Stimulated activated CD4-positive, alpha-beta T cell treated with anti-CD3 and anti-CD28 coated beads, Interleukin-4, amount 100 ng/mL, for 4 hours (primary cell): ENCODE results near the gene TMEM145.
"Not testable (repeated sequence)": the region's sequence is repeated elsewhere in the genome, so short reads cannot be mapped to it uniquely, and the experiment has no call there.

Source experiments
- DNase-seq, 2 experiments: peaks; one replicate each; pipeline ENCODE4 v3.0.0-alpha.2; 2020

The TMEM145 gene

DNA sequence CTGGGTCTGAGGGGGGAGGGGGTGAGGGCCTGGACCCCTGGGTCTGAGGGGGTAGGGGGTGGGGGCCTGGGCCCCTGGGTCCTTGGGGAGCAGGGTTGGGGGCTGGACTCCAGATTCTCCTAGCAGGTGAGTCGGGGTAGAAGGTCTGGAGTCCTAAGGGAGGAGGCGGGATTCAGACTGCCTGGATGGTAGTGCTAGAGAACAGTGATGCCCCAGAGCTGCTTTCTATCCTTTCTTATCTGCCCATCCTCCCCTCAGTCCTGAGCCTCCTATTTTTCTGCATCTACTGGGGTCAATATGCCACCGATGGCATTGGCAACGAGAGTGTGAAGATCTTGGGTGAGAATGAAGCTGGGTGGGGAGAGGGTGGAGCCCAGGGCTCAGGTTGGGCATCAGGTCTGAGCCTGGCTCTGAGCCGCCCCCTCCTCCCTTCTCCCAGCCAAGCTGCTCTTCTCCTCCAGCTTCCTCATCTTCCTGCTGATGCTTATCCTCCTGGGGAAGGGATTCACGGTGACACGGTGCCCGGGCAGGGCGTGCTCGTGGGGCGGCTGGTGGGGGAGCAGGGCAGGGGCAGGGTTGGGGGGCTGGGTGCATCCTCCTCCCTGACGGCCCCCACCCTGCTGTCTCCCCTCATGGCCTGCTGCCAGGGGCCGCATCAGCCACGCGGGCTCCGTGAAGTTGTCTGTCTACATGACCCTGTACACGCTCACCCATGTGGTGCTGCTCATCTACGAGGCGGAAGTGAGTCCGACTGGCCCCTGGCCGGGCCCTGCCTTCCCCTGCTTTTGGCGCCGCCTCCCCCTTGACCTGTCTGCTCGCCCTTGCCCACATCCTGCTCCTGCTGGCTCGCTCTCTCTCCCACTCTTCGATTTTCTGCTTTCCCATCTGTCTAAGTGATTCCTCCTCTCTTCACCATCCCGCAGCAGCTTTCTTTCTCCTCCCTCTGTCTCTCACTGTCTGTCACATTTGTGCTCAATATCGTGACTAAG lies 3.4 kb downstream of the TMEM145 start:
- no peak for DNase-seq

DNA sequence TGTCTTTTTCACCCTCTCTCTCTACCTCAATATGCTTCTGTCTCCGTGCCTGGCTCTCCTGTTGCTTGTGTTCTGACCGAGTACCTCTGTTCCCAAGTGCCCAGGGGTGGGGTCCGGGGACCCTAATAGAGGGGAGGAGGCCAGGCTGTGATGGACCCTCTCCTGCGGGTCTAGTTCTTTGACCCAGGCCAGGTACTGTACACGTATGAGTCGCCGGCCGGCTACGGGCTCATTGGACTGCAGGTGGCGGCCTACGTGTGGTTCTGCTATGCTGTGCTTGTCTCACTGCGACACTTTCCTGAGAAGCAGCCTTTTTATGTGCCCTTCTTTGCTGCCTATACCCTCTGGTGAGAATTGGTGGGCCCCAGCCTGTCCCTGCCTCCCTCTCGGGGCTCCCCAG lies 4.4 kb downstream of the TMEM145 start:
- no peak for DNase-seq

DNA sequence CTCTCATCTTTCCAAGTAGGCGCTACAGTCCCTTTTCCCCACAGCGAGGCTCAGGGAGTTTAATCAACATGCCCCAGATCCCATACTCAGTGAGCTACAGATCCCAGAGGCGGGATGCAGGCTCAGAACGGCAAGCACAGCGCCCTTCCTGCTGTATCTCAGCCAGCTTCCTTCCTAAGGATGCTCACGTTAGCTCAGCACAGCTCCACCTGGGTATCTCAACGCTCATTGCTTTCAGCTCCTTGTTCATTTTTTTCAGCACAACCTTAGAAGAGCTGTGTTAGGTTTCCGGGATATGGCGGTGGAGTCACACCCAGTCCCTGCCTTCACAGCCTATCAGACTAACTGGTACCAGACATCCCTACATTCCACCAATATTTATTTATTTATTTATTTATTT lies 9.2 kb downstream of the TMEM145 start:
- no peak for DNase-seq

DNA sequence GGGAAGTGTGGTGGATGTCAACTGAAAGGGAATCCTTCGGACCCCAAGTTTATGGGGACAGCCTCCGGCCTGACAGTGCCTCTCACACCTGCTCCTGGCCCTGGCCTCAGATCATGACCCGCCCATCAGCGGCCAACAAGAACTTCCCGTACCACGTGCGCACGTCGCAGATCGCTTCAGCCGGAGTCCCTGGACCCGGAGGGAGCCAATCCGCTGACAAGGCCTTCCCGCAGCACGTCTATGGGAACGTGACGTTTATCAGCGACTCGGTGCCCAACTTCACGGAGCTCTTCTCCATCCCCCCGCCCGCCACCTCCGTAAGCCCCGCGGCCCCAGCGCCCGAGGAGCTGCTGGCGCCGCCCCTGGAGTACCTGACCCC lies 10.4 kb downstream of the TMEM145 start:
- DNase-seq: no peak

DNA sequence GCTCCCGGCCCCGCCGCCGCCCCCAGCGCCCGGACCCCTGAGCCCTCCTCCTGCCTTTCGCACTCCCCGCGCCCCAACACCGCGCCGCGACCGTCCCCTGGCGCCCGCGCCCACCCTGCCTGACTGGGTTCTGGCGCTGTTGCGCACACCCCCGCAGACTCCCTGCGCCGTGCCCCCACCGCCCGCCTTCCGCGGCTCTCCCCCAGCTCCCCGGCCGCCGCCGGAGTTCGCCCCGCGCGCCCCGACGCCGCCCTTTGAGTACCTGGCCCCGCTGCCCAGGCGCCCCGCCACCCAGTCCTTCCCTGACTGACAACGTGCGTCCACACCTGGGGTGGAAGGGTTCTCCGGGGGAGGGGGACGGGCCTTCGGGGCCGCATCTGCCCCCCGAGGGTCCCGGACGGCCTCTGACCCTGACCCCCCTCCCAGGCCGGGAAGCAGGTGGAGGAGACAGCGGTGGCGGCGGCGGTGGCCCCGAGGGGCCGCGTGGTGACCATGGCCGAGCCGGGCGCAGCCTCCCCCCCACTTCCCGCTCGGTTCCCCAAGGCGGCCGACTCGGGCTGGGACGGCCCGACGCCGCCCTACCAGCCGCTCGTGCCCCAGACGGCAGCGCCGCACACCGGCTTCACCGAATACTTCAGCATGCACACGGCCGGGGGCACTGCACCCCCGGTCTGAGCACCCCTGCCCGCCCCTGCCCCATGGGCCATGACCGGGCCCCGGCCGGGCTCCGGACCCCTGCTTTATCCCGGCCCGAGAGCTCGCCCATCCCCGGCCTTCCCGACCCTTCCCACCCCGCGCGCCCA lies 10.9 kb downstream of the TMEM145 start:
- DNase-seq: peak in 1 of 2 experiments; percentile 8

DNA sequence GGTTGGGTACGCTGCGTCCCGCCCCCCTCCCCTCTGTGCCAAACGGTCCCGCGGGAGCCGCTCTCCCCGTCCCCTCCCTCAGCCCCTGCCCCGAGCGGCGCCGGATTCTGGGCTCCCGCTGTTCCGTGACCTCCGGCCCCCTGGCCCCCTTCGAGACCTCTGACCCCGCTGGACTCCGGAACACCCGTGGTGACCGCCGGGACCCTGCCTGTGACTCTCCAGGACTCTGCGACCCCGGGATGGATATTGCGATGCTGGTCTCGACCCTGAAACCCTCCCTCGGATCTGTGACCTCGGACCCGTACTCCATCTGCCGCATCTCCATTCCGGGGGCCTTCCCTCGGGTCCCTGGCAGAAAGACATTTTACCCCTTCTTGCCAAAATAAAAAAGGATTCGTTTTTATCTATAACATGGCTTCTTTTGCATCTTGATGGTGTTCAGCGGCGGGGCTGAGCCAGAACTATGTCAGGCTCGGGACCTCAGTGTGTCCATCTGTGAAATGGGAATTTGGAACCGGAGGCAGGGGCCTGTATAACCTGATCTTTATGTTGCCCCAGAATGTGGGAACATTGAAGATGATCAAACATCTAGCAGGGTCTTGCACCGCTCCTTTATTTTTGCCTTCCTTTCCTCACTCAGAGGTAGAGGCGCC lies 11.7 kb downstream of the TMEM145 start:
- DNase-seq: peak in 1 of 2 experiments; percentile 7

DNA sequence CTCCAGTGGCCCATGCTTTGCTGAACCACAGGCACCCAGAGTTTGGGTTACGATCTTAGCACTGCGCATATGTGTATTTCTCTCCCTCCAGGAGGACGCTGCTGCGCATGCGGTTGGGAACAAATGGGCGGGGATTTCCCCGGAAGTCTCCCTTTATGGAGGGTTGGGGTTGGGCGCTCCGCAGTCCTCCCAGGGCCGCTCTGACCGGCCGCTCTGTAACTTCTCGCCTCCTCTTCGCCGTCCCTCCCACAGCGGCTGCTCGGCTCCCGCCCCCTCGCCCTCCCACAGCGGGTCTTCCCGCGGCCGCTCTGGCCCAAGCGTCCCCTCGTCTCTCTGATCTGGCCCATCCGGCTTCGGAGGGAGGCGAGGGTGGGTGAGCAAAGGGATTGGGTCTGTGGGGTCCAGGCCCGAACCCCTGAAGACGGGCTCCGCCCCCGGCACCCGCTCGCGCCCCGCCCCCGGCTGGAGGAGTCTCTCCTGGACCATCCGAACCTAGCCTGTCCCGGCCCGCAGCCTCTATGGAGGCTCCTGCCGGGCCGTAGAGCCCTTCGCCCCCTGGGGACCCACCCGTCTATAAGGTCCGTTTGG lies 12.3 kb downstream of the TMEM145 start, which contains the start of gene MEGF8:
TSS of gene MEGF8 (plus strand) at position 328 of the 588 bp plus-strand sequence. CDS start 609 bp downstream, outside the sequence.
- DNase-seq: peak; percentile 94 to 98

DNA sequence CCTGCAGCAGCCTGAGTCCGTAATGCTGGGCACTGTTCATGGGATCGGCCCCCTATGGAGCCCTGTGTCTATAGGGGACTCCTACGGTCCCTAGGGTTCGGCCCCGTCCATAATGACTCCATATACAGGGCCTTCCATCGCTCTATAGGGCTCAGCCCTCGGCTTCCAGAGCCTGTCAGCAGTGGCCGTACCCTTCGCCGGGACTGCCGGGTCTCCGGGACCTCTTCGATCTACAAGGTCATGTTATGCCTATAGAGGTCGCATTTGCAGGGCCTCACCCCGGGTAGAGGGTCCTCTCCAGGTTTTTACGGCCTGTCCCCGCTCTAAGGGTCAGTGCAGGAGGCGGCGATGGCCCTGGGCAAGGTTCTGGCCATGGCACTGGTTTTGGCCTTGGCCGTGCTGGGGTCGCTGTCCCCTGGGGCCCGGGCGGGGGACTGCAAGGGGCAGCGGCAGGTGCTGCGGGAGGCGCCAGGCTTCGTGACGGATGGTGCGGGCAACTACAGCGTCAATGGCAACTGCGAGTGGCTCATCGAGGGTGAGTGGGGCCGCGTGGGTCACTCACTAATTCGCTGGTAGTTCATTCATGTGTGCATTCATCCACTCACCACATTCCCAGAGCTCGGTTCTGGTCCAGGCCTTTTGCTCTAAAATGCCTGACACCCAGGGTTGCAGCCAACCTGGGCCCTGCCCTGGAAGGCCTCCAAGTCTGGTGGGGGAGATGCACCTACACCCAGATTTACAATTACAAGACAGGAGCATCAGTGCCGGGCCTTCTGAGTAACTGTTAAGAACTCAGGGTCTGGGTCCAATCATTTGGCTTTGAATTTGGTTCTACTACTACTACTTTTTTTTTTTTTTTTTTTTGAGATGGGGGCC lies 13.0 kb downstream of the TMEM145 start:
- peak; percentile 15 to 19 for DNase-seq

DNA sequence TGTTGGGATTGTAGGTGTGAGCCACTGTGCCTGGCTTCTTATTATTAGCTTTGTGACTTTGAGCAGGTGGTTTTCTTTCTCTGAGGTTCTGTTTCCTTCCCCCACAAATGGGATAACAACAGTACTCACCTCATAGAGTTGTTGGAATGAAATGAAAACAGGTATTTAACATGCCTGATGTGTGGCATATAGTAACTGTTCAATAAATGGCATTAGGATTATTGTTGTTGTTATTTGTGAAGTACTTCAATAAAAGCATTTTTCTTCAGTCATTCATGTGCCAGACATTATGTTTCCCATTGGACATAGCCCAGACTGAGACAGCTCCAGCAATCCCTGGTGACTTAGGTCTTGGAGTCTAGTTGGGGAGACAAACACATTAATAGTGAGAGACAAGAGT lies 13.9 kb downstream of the TMEM145 start:
- DNase-seq: no peak

DNA sequence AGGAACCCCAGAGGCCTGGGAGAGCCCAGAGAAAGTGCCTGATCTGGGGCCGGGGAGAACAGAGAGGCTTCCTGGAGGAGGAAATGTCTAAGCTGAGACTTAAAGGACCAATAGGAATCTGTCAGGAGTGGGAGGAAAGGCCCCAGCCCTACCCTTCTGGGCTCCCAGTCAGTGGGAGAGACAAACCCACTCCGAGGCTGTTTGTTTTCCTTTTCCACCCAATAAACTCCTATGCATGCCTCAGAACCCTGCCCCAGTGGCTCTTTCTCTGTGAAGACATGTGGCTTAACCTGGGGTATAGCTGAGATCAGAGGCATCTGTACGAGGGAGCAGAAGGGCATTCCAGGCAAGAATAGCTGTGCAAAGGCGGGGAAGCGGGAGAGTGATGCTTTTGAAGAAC lies 14.3 kb downstream of the TMEM145 start:
- DNase-seq: no peak

DNA sequence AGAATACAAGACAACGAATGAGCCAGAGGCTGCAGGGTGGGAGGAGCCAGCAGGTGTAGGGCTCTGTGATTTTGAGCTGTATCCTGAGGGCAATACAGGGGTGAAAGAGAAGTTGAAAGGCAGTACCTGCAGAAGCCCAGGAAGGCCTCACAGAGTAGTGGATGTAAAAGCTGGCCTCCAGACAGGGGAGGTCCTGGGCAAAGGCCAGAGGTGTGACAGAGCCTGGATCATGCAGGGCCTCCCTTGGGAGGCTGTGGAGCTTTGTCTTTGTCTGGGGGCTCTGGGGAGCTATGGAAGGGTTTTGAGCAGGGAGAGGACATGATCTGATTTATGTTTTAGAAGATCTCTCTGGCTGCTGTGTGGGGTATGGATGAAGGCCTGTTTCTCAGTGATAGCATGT lies 15.0 kb downstream of the TMEM145 start:
- no peak for DNase-seq

DNA sequence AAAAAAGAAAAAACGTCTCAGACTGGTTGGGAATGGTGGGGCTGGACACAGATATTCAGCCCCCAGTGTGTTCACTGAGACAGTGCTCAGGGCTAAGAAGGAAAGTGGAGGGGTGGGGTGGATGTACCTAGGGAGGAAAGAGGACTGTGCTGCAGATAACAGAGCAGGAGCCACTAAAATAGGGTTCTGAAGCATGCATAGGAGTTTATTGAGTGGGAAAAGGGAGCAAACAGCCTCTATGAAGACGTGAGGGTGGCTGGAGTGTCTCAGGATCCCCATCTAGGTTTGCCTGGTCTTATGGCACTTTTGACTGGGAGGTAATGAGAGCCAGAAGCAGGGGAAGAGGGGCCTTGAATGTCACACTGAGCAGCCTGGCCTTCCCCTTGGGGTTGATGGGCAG lies 15.7 kb downstream of the TMEM145 start:
- DNase-seq: no peak

DNA sequence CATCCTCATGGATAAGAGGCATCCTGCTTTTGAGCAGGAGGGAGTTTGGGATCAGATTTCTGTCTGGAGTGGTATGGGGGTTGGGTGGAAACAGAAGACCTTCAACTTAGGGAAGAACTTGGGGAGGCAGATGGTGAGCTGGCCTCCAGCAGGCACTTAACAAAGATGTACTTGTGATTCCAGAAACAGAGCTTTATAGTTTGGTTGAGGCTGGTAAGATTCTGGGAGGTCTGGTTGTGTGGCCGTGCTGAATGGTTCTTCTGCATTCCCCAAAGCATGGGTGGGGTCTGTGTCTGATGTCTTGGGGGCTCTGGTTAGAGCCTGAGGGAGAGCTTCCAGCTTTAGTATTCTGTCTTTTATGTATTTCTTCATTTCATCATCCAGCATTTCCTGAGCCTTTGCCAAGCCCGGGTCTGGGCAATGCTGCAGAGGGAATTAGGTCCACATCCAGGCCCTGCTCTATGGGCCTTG lies 17.2 kb downstream of the TMEM145 start:
- no peak for DNase-seq

DNA sequence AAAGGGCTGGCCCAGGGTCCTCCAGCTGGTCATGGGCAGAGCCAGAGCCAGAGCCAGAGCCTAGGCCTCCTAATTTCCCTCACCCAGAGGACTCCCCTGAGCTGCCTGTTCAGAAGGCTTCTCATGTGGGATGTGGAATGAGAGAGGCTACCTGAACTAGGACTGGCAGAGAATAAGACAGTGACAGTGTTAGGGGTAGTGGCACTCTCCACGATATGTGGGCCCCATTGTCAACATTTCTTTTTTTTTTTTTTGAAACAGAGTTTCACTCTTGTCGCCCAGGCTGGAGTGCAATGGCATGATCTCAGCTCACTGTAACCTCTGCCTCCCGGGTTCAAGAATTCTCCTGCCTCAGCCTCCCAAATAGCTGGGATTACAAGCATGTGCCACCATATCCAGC lies 18.2 kb downstream of the TMEM145 start:
- not testable (repeated sequence) for DNase-seq

DNA sequence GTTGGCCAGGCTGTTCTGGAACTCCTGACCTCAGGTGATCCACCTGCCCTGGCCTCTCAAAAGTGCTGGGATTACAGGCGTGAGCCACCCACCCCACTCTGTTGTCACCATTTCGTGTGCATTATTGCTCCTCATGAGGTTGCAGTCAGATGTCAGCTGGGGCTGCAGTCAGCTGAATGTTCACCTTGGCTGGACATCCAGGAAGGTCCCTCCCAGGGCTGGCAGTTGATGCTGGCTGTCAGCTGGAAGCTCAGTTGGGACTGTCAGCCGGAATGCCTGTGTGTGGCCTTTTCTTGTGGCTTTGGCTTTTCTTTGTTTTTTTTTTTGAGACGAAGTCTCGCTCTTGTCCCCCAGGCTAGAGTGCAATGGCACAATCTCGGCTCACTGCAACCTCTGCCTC lies 18.9 kb downstream of the TMEM145 start:
- no peak for DNase-seq

DNA sequence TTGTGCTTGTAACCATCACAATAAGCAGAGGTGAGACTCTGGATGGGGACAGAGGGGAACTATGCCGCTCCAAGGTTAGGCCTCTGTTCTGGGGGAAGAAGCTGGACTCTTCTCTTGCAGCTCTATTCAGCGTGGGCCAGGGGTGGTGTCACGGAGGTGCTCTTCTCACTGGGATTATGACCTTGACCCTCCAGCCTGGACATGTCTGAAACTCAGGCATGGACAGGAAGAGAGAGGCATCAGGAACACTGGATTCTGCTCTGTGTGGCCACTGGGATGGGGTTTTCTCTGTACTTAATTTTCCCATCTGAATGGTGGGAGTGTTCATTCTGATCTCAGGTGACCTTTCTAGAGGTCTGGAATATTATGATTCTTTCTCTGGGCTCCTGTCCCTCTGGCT lies 19.9 kb downstream of the TMEM145 start:
- DNase-seq: no peak

DNA sequence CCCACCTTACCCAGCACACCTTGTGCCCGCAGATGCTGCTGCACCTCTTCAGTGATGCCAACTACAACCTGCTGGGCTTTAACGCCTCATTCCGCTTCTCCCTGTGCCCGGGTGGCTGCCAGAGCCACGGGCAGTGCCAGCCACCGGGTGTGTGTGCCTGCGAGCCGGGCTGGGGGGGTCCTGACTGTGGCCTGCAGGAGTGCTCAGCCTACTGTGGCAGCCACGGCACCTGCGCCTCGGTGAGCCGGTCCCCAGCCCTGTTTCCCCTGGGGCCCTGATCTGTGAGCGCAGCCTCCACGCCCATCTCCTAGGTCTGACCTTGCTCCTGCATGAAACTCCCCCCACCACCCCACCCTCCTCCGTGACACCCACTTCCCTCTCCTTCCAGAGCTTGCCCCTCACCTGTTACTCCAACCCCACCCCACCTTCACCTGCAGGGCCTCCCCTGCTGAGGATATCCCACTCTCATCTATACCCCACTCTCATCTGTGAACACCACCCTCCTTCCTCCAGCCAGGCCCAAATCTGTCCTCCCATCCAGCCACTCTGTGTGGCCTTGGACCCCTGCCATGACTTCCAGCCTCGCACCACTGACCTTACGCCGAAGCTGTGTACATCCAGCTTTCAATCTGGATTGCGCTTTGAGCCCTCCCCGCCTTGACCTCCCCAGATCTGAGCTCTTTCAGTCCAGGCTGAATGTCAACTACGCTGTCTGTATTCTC lies 21.0 kb downstream of the TMEM145 start:
- no peak for DNase-seq

DNA sequence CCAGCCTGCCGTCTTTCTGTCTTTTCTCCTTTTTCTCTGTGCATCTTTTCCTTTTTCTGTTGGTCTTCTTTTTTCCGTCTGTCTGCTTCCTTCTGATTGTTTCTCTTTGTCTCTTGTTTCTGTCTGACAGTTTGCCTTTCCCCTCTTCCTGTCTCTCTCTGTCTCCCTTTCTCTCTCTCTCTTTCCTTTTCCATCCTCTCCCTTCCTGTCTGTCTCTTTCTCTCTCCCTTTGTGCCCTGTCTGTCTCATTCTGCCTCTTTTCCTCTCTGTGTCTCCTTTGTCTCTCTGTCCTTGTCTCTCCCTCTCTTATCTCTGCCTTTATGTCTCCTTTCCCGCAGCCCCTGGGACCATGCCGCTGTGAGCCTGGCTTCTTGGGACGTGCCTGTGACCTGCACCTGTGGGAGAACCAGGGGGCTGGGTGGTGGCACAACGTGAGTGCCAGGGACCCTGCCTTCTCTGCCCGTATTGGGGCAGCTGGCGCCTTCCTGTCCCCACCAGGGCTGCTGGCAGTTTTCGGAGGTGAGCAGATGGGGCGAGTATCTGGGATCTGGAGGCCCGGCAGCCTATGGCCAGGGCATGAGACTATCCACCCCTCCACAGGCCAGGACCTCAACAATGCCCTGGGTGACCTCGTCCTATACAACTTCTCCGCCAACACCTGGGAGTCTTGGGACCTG lies 21.7 kb downstream of the TMEM145 start:
- DNase-seq: no peak

DNA sequence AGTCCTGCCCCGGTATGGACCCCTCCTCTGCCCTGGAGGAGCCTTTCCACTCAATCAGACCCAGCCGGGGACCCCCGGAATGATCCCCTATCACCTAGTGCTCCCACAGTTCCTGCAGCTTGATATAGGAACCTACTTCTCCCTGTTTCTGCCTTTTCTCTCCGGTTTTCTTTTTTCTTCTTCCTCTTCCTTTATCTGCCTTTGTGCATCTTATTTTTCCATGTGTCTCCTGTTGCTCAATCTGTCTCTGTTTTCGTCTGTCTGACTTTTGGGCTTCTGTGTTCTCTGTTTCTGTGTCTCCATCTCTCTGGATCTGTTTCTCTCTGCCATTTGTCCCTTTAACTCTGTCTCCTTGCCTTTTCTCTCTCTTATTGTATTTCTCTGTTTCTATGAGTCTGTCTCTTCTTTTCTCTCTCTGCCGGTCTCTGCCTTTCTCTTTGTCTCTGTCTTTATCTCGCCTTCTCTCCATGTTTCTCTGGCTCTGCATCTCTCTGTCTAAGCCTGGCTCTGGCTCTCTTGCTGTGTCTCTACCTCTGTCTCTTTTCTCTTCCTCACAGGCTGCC lies 22.3 kb downstream of the TMEM145 start:
- DNase-seq: no peak

DNA sequence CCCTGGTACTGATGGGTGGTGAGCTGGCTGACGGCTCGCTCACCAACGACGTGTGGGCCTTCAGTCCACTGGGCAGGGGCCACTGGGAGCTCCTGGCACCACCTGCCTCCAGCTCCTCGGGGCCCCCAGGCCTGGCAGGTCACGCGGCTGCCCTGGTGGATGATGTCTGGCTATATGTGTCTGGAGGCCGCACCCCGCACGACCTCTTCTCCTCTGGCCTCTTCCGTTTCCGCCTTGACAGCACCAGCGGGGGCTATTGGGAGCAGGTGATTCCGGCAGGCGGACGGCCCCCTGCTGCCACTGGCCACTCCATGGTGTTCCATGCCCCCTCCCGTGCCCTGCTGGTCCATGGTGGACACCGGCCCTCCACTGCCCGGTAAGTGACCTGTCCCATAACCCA lies 22.9 kb downstream of the TMEM145 start:
- no peak for DNase-seq
